Activated CD4-positive, alpha-beta memory T cell treated with anti-CD3 and anti-CD28 coated beads for 36 hours (primary cell): ENCODE results near the gene SLC10A7. TPM values are rescaled to one million over a fixed set of nuclear protein-coding genes. Genes with fewer than 3 reads are reported as not detected.

ENCODE experiments used
- CTCF ChIA-PET: fragments of 350-600 bp; sonication (Branson Sonifier 250); formaldehyde crosslinking; loops from one replicate; lab custom pipeline; 2021; ENCODE audit warnings: antibody characterized with exemption, inconsistent platforms; lab: Charles Lee
- POLR2A ChIA-PET: fragments of 350-600 bp; sonication (Branson Sonifier 250); formaldehyde crosslinking; loops from one replicate; lab custom pipeline; 2021; ENCODE audit warnings: antibody characterized with exemption; lab: Charles Lee
- DNase-seq: peaks from one replicate; pipeline ENCODE4 v3.0.0-alpha.2; 2020
- H3K27ac Mint-ChIP-seq: one replicate; pipeline ENCODE4 v1.8.0; 2021; ENCODE audit warnings: mixed read lengths
- H3K27me3 Mint-ChIP-seq: one replicate; pipeline ENCODE4 v1.8.0; 2021; ENCODE audit warnings: mixed read lengths
- H3K36me3 Mint-ChIP-seq: one replicate; pipeline ENCODE4 v1.8.0; 2021; ENCODE audit warnings: mixed read lengths
- H3K4me1 Mint-ChIP-seq: one replicate; pipeline ENCODE4 v1.8.0; 2021; ENCODE audit warnings: low read depth, mixed read lengths
- H3K4me3 Mint-ChIP-seq: one replicate; pipeline ENCODE4 v1.8.0; 2021; ENCODE audit warnings: mild to moderate bottlenecking, mixed read lengths
- H3K9me3 Mint-ChIP-seq: one replicate; pipeline ENCODE4 v1.8.0; 2021; ENCODE audit warnings: mixed read lengths
- intact Hi-C: fragments of 100-400 bp; cut with micrococcal nuclease; formaldehyde crosslinking; loops from one replicate; pipeline ENCODE4 v1.15.1; 2023
- total RNA-seq, 2 experiments: library from RNA; stranded (reverse); gene quantifications; one replicate each; pipeline ENCODE4 v1.2.3, GENCODE V29; 2021

Gene SLC10A7
- total RNA-seq, 2 experiments from 2014 or later: 10.9 to 14.7 TPM

GRCh38 chr4:146327859-146328650 is 193.7 kb downstream of the SLC10A7 start:
- Mint-ChIP-seq H3K4me3 (no peak overlapping the region), H3K36me3 (peaks cover 22% of the 10 kb centered on the region), H3K27ac (no peak overlapping the region), H3K9me3 (peaks cover 5% of the 10 kb centered on the region), H3K27me3 (no peaks in the 10 kb centered on the region), H3K4me1 (no peaks in the 10 kb centered on the region)
- intact Hi-C loops: no loop called here
- CTCF ChIA-PET: no interaction called here
- DNase-seq: no peak
- POLR2A ChIA-PET: no interaction called here

GRCh38 chr4:146318894-146319293 is 202.8 kb downstream of the SLC10A7 start:
- no peak for DNase-seq
- intact Hi-C loops: no loop called here
- Mint-ChIP-seq H3K36me3 (peaks cover 15% of the 10 kb centered on the region), H3K4me1 (peaks cover 2% of the 10 kb centered on the region), H3K4me3 (no peak overlapping the region), H3K9me3 (no peaks in the 10 kb centered on the region), H3K27ac (no peak overlapping the region), H3K27me3 (no peaks in the 10 kb centered on the region)
- ChIA-PET CTCF (no interaction called here), POLR2A (no interaction called here)

- H3K27me3 Mint-ChIP-seq: no peaks in the 10 kb centered on the region
- peaks cover 6% of the 10 kb centered on the region for H3K36me3 Mint-ChIP-seq
- intact Hi-C loops: no loop called here
- no peaks in the 10 kb centered on the region for H3K9me3 Mint-ChIP-seq
- POLR2A ChIA-PET: no interaction called here
- DNase-seq: no peak
- peaks cover 2% of the 10 kb centered on the region for H3K4me1 Mint-ChIP-seq
- H3K27ac Mint-ChIP-seq: no peak overlapping the region
- CTCF ChIA-PET: no interaction called here
- H3K4me3 Mint-ChIP-seq: no peak overlapping the region
Observed at GRCh38 chr4:146317783-146318182, 204.0 kb downstream of the SLC10A7 start.

- DNase-seq: no peak
- intact Hi-C loops: no loop called here
- Mint-ChIP-seq H3K4me3 (no peak overlapping the region), H3K27ac (no peak overlapping the region), H3K9me3 (no peaks in the 10 kb centered on the region), H3K36me3 (no peaks in the 10 kb centered on the region), H3K4me1 (peaks cover 2% of the 10 kb centered on the region), H3K27me3 (no peaks in the 10 kb centered on the region)
- POLR2A ChIA-PET: no interaction called here
- CTCF ChIA-PET: no interaction called here
Observed at GRCh38 chr4:146315184-146315583, 206.6 kb downstream of the SLC10A7 start.

GRCh38 chr4:146311238-146311970 is 210.3 kb downstream of the SLC10A7 start:
- POLR2A ChIA-PET: no interaction called here
- no peaks in the 10 kb centered on the region for H3K9me3 Mint-ChIP-seq
- CTCF ChIA-PET: no interaction called here
- H3K27ac Mint-ChIP-seq: no peak overlapping the region
- H3K27me3 Mint-ChIP-seq: no peaks in the 10 kb centered on the region
- intact Hi-C loops: no loop called here
- no peak overlapping the region for H3K4me3 Mint-ChIP-seq
- no peak for DNase-seq
- peaks cover 3% of the 10 kb centered on the region for H3K36me3 Mint-ChIP-seq
- H3K4me1 Mint-ChIP-seq: peaks cover 2% of the 10 kb centered on the region

GRCh38 chr4:146310319-146311021 is 211.3 kb downstream of the SLC10A7 start:
- no peak overlapping the region for H3K4me3 Mint-ChIP-seq
- DNase-seq: no peak
- ChIA-PET CTCF (no interaction called here), POLR2A (no interaction called here)
- no peaks in the 10 kb centered on the region for H3K27me3 Mint-ChIP-seq
- intact Hi-C loops: no loop called here
- H3K4me1 Mint-ChIP-seq: peaks cover 2% of the 10 kb centered on the region
- peaks cover 3% of the 10 kb centered on the region for H3K36me3 Mint-ChIP-seq
- H3K27ac Mint-ChIP-seq: no peak overlapping the region
- no peaks in the 10 kb centered on the region for H3K9me3 Mint-ChIP-seq

- no peak overlapping the region for H3K4me3 Mint-ChIP-seq
- no peak overlapping the region for H3K27ac Mint-ChIP-seq
- DNase-seq: no peak
- no peaks in the 10 kb centered on the region for H3K27me3 Mint-ChIP-seq
- ChIA-PET CTCF (no interaction called here), POLR2A (no interaction called here)
- peaks cover 9% of the 10 kb centered on the region for H3K36me3 Mint-ChIP-seq
- intact Hi-C loops: no loop called here
- H3K9me3 Mint-ChIP-seq: peaks cover 4% of the 10 kb centered on the region
- no peaks in the 10 kb centered on the region for H3K4me1 Mint-ChIP-seq
Observed at GRCh38 chr4:146308951-146309350, 212.8 kb downstream of the SLC10A7 start.

- peaks cover 4% of the 10 kb centered on the region for H3K9me3 Mint-ChIP-seq
- CTCF ChIA-PET: no interaction called here
- no peaks in the 10 kb centered on the region for H3K27me3 Mint-ChIP-seq
- intact Hi-C loops: no loop called here
- no peak for DNase-seq
- no peaks in the 10 kb centered on the region for H3K4me1 Mint-ChIP-seq
- peaks cover 9% of the 10 kb centered on the region for H3K36me3 Mint-ChIP-seq
- no peak overlapping the region for H3K27ac Mint-ChIP-seq
- no peak overlapping the region for H3K4me3 Mint-ChIP-seq
- POLR2A ChIA-PET: no interaction called here
Observed at GRCh38 chr4:146302822-146303221, 218.9 kb downstream of the SLC10A7 start.

GRCh38 chr4:146299607-146300006 is 222.1 kb downstream of the SLC10A7 start:
- POLR2A ChIA-PET: no interaction called here
- intact Hi-C loops: no loop called here
- Mint-ChIP-seq H3K36me3 (peaks cover 5% of the 10 kb centered on the region), H3K9me3 (peaks cover 4% of the 10 kb centered on the region), H3K4me3 (no peak overlapping the region), H3K4me1 (no peaks in the 10 kb centered on the region), H3K27me3 (no peaks in the 10 kb centered on the region), H3K27ac (no peak overlapping the region)
- no peak for DNase-seq
- CTCF ChIA-PET: no interaction called here

GRCh38 chr4:146294776-146295175 is 227.0 kb downstream of the SLC10A7 start:
- no peak overlapping the region for H3K27ac Mint-ChIP-seq
- H3K9me3 Mint-ChIP-seq: no peaks in the 10 kb centered on the region
- H3K4me1 Mint-ChIP-seq: no peaks in the 10 kb centered on the region
- peaks cover 16% of the 10 kb centered on the region for H3K36me3 Mint-ChIP-seq
- intact Hi-C loops: no loop called here
- POLR2A ChIA-PET: no interaction called here
- H3K4me3 Mint-ChIP-seq: no peak overlapping the region
- no peak for DNase-seq
- H3K27me3 Mint-ChIP-seq: no peaks in the 10 kb centered on the region
- CTCF ChIA-PET: no interaction called here

- no peaks in the 10 kb centered on the region for H3K4me1 Mint-ChIP-seq
- H3K9me3 Mint-ChIP-seq: no peaks in the 10 kb centered on the region
- no peaks in the 10 kb centered on the region for H3K27me3 Mint-ChIP-seq
- DNase-seq: no peak
- ChIA-PET POLR2A (no interaction called here), CTCF (no interaction called here)
- no peak overlapping the region for H3K4me3 Mint-ChIP-seq
- H3K27ac Mint-ChIP-seq: no peak overlapping the region
- intact Hi-C loops: no loop called here
- peaks cover 16% of the 10 kb centered on the region for H3K36me3 Mint-ChIP-seq
Observed at GRCh38 chr4:146292508-146292907, 229.2 kb downstream of the SLC10A7 start.

GRCh38 chr4:146291313-146291712 is 230.4 kb downstream of the SLC10A7 start:
- intact Hi-C loops: no loop called here
- no peak for DNase-seq
- no peaks in the 10 kb centered on the region for H3K9me3 Mint-ChIP-seq
- no peak overlapping the region for H3K4me3 Mint-ChIP-seq
- POLR2A ChIA-PET: no interaction called here
- no peaks in the 10 kb centered on the region for H3K27me3 Mint-ChIP-seq
- H3K4me1 Mint-ChIP-seq: no peaks in the 10 kb centered on the region
- H3K27ac Mint-ChIP-seq: no peak overlapping the region
- H3K36me3 Mint-ChIP-seq: peaks cover 16% of the 10 kb centered on the region
- CTCF ChIA-PET: no interaction called here
